CD4-positive, alpha-beta T cell treated with Interleukin-4 for 1 hour (primary cell): ENCODE data around the gene ENO1.
"Not testable (repeated sequence)": the region's sequence is repeated elsewhere in the genome, so short reads cannot be mapped to it uniquely, and the experiment has no call there.

ENCODE experiments used
- DNase-seq, 2 donors: peaks; one replicate each; pipeline ENCODE4 v3.0.0-alpha.2; 2020 to 2022

ENO1 gene

DNA sequence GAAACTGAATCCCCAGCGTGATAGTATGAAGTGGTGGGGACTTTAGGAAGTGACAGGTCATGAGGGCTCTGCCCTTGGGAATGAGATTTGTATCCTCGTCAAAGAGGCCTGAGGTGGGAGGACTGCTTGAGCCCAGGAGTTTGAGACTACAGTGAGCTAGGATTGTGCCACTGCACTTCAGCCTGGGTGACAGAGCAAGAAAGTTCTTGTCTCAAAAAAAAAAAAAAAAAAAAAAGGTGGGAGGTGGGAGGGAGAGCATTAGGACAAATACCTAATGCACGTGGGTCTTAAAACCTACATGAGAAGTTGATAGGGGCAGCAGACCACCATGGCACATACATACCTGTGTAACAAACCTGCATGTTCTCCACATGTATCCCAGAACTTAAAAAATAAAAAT lies 37.1 kb downstream of the ENO1 start:
- no peak for DNase-seq

DNA sequence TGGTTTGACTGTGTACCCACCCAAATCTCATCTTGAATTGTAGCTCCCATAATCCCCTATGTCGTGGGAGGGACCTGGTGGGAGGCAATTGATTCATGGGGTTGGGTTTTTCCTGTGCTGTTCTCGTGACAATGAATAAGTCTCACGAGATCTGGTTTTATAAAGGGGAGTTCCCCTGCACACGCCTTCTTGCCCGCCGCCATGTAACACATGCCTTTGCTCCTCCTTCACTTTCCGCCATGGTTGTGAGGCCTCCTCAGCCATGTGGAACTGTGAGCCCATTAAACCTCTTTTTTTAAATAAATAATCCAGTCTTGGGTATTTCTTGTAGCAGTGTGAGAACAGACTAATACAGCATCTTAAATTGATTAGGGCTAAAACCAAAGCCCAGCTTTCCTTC lies 38.5 kb downstream of the ENO1 start:
- no peak for DNase-seq

DNA sequence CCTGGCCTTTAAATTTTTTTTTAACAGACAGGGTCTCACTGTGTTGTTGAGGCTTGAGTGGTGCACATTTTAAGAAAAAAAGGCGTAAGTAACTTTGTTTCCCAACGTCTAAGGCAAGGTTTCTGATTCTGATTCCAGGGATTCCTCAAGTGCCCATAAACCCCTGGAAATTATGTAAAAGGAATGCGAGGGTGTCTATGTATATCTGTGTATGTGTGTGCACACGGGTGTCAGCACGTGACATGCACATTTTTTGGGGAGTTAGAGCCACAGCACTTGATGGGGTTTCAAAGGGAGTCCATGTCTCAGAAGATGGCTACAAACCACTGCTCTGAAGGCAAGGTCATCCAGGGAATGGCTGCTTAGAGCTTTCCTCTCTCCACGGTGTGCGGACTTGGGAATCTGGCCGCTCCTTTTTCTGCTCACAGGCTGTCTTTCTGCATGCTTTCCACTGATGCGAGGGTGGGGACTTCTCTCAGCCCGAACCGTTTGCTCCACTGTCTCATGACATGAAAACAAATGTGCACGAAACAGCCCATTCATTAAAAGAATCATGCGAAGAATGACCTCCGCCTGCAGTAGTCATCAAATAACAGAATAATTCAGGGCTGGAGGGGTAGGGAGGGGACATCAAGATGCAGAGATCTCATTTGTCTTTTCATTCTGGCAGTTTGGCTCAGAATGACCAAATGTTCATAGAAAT lies 42.4 kb downstream of the ENO1 start:
- no peak for DNase-seq

DNA sequence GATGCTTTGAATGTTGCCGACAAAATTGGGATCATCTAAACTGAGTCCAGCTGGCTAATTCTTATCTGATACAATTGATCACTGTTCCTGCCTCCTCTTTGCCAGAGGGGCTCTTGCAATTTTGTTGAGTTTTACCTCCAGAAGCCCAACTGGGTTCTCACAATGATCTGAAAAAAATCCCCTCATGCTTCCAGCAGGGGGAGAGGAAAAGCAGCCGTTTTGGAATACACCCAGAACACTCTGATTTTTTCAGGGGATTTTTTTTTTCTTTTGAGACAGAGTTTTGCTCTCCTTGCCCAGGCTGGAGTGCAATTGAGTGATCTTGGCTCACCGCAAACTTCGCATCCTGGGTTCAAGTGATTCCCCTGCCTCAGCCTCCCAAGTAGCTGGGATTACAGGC lies 47.1 kb downstream of the ENO1 start:
- DNase-seq: no peak

DNA sequence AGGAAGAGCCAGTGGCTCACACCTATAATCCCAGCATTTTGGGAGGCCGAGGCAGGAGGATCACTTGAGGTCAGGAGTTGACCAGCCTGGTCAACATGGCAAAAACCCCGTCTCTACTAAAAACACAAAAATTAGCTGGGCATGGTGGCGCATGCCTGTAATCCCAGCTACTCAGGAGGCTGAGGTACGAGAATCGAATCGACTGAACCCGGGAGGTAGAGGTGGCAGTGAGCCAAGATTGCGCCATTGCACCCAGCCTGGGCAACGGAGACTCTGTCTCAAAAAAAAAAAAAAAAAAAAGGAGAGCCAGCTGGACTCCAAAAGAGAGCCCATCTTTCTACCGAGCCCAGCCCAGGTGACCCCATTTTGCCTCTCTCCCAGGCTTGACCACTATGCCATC lies 47.8 kb downstream of the ENO1 start:
- not testable (repeated sequence) for DNase-seq

DNA sequence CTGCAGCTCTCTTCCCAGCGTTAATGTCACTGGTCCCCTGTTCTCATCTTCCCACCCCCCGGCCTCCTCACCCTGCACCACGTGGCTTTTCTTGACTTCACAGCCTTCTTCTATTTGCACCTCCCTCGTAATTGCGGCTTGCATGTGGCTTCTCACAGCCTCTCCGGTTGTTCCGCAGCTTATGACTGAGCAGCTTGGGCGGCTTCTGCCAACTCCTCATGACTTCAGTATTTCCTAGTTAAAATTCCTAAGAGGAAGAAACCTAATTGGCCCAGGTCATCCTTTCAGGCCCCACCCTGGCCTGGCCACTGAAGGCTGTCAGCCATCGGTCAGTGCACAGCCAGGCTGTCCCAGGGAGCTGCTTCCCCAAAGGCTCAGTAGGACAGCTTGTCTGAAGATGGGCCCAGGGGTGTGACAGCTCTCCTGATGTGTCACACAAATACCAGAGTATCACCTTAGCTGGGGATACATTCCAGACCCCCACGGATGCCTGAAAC lies 52.5 kb downstream of the ENO1 start:
- no peak for DNase-seq

DNA sequence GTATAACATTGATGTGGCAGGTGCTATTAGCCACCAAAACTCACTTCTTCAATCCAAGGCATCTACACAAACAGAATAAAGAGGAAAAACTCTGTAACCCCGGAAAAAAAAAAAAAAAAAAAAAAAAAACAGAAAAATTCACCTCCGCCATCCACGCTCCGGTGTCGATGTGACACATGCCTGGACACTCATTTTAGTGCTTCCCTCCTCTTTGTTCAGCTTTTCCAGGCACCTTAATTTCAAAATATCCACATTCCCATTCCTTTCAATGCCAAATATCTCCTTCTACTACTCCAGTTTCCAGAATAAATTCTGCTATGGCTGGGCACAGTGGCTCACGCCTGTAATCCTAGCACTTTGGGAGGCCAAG lies 55.2 kb downstream of the ENO1 start:
- no peak for DNase-seq

DNA sequence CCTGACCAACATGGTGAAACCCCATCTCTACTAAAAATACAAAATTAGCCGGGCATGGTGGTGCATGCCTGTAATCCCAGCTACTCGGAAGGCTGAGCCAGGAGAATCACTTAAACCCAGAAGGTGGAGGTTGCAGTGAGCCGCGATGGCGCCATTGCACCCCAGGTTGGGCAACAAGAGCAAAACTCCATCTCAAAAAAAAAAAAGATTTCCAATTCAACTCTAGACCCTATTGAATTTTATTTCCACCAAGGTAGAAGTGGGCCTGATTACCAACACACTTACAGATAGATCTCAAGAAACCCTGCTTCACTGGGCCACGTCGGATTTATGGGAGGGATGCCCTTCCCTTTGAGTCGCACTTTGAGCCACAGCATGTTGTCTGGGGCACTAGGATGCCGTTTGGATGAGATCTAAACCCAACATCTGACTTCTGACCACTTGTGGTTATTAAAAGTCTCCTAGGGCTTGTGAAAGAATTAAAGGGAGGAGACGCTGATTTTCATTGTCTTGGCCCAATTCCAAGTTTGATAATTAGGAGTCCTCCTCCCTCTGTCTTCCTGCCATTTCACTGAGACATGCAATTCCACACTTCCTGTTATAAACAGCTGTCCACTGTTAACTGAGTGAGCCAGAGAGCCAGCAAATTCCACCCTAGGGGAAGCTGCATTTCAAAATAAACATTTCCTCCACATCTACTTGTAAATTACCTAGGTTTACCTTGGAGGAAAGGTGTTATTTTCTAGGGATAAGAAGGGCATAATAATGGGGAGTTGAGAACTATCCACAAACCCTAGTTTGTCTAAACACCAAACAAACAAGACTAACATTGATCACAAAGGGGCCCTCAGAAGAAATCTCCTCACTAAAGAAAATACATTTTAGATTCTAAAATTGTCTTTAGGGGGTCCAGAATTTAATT lies 55.9 kb downstream of the ENO1 start:
- no peak for DNase-seq

DNA sequence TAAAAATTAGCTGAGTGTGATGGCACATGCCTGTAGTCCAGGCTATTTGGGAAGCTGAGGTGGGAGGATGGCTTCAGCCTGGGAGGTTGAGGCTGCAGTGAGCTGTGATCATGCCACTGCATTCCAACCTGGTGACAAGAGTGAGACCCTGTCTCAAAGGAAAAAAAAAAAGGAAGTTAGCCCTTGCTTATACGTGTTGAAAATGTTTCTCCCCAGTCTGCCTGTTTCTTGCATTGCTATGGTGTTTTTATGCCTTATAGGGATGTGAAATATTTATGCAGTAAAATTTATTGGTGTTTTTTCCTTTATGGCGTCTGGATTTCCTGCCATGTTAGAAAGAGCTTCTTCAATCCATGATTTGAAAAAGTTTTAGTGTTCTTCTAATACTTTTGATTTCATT lies 57.4 kb downstream of the ENO1 start:
- no peak for DNase-seq

DNA sequence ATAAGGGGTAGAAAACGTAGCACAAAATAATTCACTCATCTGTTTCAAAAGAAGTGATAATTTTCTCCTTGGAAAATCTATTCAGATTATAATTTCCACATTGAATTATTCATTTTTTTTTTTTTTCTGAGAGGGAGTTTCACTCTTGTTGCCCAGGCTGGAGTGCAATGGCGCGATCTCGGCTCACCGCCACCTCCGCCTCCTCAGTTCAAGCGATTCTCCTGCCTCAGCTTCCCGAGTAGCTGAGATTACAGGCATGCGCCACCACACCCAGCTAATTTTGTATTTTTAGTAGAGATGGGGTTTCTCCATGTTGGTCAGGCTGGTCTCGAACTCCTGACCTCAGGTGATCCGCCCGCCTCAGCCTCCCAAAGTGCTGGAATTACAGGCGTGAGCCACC lies 59.7 kb downstream of the ENO1 start:
- not testable (repeated sequence) for DNase-seq

DNA sequence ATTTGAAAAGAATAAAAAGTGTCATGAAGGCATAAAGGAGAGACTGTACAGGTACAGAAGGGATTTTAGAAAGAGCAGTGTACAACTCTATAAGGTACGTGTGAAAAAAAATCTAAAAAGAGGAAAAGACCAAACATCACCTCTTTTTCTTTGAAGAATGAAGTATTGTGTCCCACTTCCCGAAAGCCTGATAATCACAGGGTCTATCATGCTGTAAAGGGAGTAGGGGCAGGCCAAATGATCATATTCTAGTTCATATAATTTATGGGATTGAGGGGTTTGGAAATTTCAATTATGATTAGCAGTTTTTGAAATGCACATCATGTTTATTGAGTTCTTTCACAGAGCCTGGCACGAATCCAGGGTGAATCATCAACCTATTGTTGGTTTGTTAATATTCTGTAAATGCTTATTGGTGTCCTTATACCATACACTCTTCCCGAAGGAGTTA lies 60.1 kb downstream of the ENO1 start:
- DNase-seq: no peak

DNA sequence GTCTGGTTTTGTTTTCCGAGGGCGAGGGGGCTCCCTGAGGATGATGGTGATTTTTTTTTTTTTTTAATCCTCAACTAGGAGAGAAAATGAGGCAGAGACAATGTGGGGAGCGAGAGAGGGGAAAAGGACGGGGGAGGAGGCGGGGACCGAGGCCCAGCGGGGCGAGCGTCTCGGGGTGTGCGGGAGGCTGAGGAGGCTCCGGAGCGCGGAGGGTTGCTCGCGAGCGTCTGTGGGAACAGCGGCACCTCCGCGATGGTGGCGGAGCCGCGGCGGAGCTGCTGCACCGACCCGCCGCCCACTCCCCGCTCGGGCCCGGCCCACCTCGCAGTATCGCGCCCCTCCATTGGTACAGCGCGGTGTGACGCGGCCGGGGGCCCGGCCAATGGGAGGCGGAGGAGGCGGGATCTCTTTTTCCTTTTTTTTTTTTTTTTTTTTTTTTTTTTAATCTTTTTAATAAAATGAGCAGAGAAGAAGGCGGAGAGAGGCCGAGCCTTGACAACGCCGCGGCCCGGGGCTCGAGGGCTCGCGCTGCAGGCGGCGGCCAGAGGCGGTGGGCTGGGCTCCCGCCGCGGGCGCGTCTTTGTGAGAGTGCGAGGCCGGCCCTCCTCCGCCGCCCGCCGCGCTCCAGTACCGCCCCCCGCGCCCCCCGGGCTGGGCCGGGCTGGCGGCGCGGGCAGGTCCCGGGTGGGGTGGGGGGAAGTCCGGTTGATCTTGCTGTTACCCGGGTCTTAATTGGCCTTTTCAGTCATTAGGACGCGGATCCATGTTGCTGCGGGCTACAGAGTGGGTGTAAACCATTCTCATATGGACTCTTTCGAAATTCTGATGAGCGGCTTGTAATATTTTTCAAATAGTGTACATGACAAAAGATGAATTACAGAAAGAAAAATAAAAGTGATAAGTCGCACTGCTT lies 60.8 kb downstream of the ENO1 start, which contains the start of gene RERE:
Gene RERE, minus strand, starts transcription at position 229 of the 913 bp plus-strand sequence.
- DNase-seq: peak; percentile 94 to 96

DNA sequence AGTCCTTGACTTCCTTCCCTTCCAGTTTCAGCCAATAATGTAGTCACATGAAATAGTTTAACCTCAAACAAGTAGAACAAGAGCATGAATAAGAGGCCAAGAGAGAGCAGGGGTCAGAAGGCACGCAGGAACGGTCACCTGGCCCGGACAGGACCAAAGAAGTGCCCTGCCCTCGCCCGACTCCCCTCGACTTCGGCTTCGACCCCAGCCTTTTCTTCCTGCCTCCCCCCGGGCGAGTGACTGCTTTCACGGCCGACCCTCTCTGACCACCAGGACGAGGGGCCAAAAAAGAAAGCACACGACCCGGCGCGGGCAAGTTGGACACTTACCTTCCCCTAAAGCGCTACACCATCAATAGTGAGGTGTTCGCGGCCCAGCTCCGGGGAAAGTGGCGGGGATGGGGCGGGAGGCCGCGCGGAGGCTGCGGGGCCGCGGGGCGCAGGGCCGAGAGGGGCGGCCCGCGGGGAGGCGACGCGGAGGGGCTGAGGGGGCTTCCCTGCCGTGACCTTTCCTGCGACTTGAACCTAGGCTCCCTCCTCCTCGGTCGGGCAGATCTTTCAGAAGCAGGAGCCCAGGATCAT lies 61.6 kb downstream of the ENO1 start:
- peak in 1 of 2 donors; percentile 39 for DNase-seq

DNA sequence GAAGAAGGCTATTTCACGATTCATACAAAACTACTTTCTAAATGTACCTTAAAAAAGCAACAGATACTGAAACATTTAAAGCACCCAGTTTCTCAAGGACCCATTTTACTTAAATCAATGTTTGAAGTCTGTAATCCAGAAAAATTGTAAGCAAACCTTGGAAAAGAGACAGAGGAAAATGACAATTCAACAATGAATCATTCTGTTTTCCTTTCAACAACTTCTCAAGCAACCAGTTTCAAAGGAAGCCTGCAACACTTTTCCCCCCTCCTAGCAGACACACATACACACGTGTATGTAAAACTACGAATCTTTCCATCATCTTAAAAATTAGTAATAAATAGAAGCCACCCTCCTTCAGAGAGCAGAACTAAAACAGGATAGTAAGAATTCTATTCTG lies 62.2 kb downstream of the ENO1 start:
- DNase-seq: no peak

DNA sequence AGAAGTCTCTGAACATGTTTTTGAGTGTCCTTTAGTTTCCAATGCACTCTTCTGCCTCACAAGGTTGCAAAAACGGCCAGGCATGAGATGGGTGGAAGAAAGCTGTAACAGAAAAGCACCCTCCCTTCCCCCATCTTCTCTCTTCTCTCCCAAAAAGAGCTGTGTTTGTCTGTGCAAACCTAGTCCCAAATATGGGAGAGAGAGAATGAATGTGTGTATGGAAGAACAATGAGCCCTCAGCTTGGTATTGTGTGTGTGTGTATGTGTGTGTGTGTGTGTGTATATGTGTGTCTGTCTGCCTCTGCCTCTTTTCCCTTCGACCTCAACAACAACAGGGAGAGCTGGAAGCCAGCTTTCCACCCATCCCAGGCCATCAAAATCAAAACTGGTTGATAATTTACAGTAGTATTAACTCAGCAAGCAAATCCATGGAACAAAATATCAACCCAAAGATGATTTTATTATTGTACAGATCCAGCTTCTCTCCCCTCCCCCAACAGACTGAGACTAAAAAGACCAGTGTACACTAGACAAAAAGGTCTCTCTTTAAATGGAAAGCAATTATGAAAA lies 62.8 kb downstream of the ENO1 start:
- no peak for DNase-seq

DNA sequence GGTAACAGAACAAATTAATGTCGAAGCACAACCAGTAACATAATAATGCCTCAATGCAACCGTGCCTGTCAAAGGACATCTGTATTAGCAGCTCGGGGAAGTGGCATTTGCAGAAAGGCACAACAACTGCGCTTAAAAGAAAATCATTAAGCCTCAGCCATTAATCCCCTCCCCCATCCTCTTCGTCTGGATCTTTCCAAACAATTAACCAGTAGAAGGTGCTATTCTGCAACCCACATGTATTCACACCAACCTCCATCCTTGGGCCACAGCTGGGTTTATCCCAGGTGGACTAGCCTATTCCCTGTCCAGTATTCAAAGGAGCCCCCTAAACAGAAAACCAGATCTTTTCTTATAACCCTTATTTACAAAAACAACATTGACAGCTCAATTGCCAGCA lies 63.6 kb downstream of the ENO1 start:
- no peak for DNase-seq

DNA sequence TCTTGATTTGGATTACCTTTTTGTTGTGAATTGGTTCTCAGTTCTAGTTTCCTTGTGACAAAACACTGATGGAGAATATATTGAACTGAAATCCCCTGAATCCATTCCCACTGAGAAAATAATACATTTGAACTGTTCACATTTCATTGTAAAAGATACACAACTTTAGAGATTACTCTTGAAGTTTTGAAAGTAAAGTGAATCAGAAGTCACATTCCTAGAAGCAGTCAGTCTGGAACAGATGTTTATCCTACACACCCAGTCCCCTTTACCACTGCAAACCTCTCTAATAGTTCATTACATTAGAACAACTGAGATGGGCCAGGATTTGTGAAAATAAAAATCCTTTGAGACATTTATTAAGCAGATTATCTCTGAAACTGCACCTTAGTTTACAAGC lies 64.5 kb downstream of the ENO1 start:
- DNase-seq: no peak

DNA sequence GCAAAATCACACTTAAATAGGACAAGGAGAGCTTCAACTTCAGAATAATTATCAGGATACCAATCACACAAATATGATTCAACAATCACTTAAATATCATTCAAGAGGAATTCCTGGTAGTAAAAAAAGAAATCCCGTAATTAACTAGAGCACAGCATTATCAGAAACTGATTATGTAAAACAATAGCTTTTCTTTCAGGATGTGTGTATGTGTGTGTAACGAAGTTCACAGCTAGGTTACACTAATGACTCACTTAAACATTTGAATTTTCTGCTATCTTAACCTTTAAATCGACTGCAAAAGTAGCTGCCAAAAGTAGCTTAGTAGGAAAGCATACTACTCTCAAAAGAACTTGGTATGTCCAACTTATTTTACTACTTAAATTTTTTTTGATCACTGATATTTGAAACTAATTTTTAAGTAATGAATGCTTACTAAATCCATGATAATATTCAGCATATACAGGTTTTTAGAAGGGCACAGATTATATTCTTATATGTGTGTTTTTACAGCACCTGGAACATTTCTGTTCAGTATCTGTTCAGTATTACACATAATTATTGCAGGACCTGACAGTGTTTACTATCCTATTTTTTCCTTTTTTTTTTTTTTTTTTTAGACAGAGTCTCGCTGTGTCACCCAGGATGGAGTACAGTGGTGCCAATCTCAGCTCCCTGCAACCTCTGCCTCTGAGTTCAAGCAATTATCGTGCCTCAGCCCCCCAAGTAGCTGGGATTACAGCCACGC lies 65.3 kb downstream of the ENO1 start:
- no peak for DNase-seq

DNA sequence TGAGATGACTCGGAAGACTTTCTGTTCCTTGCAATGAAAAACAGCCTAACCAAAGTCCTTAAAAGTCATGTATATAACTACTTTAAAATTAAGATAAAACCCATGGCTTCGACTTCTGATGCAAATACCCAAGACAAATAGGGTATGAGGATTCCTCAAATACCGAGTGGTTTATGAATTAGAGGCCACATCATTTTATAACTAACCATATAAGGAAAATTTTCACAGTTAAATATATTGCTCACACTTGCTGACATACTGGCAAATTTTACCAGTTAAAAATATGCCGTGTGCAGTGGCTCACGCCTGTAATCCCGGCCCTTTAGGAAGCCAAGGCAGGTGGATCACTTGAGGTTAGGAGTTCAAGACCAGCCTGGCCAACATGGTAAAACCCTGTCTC lies 66.4 kb downstream of the ENO1 start:
- DNase-seq: no peak
